SU-DHL-6 (cell line): ENCODE data around the gene ABHD5.

ENCODE experiments used
- CTCF ChIP-seq: fragments of 200-600 bp; sonication (generic); IDR thresholded peaks from one replicate; pipeline ENCODE4 v1.5.1; 2017; ENCODE audit warnings: antibody characterized with exemption, mild to moderate bottlenecking, low read length, moderate library complexity; ENCODE audit not compliant: insufficient read depth, poor library complexity, severe bottlenecking
- EZH2phosphoT487 ChIP-seq: fragments of 200-600 bp; sonication (generic), shearing (Covaris generic); conservative IDR thresholded peaks from 2 replicates; pipeline ENCODE4 v1.6.1; 2018; ENCODE audit warnings: mild to moderate bottlenecking, antibody characterized with exemption, low read length, moderate library complexity, mixed read lengths

GRCh38 chr3:43699864-43700263 is 9.1 kb downstream of the ABHD5 start:
- no peak for TF ChIP-seq CTCF
- TF ChIP-seq EZH2phosphoT487 = no peak
